ENCODE data around the gene GMFB. TPM values are rescaled to one million over a fixed set of nuclear protein-coding genes. Genes with fewer than 3 reads are reported as not detected.
"Not testable (repeated sequence)": the region's sequence is repeated elsewhere in the genome, so short reads cannot be mapped to it uniquely, and the experiment has no call there.

Gene GMFB
- total RNA-seq, 3 donors from 2014 or later = 55.7 to 74.4 (median 57.5) TPM

DNA sequence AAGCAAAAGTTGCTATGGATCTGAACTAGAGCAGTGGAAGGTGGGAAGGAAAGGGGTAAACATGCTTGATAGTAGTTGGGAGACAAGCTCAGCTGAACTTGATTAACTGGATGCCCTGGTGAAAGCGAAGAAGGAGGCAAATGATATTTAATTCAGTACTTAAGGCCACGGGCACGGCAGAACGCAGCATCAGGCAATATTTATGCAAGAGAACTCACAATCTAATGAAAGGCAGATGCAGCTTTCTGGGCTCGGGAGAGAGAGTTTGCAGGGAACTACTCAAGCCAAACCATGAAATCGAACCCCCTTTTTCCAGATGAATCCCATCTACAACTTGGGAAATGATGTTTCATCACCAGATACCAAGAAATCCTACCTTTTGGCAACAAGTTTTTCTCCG is 44.1 kb downstream of the GMFB start:
- TF ChIP-seq, protein P1, sequence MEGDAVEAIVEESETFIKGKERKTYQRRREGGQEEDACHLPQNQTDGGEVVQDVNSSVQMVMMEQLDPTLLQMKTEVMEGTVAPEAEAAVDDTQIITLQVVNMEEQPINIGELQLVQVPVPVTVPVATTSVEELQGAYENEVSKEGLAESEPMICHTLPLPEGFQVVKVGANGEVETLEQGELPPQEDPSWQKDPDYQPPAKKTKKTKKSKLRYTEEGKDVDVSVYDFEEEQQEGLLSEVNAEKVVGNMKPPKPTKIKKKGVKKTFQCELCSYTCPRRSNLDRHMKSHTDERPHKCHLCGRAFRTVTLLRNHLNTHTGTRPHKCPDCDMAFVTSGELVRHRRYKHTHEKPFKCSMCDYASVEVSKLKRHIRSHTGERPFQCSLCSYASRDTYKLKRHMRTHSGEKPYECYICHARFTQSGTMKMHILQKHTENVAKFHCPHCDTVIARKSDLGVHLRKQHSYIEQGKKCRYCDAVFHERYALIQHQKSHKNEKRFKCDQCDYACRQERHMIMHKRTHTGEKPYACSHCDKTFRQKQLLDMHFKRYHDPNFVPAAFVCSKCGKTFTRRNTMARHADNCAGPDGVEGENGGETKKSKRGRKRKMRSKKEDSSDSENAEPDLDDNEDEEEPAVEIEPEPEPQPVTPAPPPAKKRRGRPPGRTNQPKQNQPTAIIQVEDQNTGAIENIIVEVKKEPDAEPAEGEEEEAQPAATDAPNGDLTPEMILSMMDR (IDR thresholded peaks at IDR 0.05) = no peak
- no peak overlapping the region for H3K4me3 ChIP-seq
- no peak for ATAC-seq
- intact Hi-C loops (cut with DNase I, micrococcal nuclease) = no loop called here
- H3K9me3 ChIP-seq = no peaks in the 10 kb centered on the region
- peaks cover 21% of the 10 kb centered on the region for H3K4me1 ChIP-seq (ENCODE audit: low read depth)
- no peaks in the 10 kb centered on the region for H3K36me3 ChIP-seq (ENCODE audit: low read depth)
- no peak for DNase-seq

DNA sequence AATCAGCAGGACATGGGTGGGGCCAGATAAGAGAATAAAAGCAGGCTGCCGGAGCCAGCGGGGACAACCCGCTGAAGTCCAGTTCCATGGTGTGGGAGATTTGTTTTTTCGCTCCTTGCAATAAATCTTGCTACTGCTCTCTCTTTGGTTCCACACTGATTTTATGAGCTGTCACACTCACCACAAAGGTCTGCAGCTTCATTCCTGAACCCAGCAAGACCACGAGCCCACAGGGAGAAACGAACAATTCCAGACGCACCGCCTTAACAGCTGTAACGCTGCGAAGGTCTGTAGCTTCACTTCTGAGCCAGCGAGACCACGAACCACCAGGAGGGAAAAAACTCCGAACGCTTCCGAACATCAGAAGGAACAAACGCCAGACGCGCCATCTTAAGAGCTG is 44.8 kb downstream of the GMFB start:
- peaks cover 21% of the 10 kb centered on the region for H3K4me1 ChIP-seq (ENCODE audit: low read depth)
- H3K4me3 ChIP-seq = no peak overlapping the region
- TF ChIP-seq, protein P1 (IDR thresholded peaks at IDR 0.05) = no peak
- ATAC-seq = no peak
- no peak for DNase-seq
- H3K9me3 ChIP-seq = no peaks in the 10 kb centered on the region
- H3K36me3 ChIP-seq (ENCODE audit: low read depth) = no peaks in the 10 kb centered on the region
- intact Hi-C loops (cut with DNase I, micrococcal nuclease) = no loop called here

DNA sequence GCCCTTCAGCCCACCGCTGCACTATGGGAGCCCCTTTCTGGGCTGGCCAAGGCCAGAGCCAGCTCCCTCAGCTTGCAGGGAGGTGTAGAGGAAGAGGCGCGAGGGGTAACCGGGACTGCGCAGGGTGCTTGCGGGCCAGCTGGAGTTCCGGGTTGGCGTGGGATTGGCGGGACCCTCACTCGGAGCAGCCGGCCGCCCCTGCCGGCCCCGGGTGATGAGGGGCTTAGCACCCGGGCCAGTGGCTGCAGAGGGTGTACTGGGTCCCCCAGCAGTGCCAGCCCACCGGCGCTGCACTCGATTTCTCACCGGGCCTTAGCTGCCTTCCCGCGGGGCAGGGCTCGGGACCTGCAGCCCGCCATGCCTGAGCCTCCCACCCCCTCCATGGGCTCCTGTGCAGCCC is 45.8 kb downstream of the GMFB start:
- intact Hi-C loops (cut with DNase I, micrococcal nuclease); DNase-seq; ATAC-seq; H3K9me3 ChIP-seq; H3K4me3 ChIP-seq; H3K36me3 ChIP-seq (ENCODE audit: low read depth): not testable (repeated sequence)
- peaks cover 21% of the 10 kb centered on the region for H3K4me1 ChIP-seq (ENCODE audit: low read depth)

DNA sequence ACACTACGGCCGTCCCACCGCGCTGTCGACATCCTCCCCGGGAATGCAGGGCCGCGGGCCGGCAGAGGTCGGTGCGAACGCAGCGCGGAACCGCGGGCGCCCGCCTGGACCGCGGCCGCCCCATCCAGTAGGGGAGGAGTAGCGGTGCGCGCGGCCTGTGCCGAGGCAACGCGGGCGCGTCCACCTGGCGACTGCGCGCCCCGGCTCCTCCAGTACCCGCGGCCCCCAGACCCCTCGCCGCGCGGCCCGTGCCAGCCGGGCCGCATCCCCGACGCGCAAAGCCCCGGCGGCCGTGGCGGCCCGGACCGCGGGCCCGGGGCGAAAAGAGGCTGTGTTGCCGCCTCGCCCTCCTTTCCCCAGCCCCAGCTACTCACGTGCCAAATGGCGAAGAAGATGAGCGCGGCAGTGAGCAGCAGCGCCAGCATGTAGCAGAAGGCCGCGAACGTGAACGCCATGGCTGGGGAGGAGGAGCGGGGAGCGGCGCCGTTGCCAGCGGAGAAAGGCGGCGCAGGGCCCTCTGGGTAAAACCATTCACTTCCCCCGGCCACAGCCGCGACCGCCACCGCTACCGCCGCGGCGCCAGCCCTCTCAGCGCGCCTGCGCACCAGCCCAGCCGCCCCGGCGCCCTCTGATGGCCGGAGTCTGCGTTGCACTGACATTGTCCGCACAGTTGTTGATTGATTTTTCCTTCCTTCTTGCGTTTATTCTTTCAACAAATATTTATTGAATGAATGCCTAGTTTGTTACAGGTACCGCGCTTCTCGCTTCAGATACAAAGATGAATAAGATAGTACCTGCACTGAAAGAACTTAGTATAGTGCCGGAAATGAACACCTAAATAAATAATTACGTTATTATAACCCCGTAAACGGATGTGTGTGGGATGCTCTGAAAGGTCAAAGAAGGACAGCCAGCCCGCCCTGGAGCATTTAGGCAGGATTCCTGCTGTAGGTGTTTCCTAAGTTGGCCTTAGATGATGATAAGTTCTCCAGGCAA is 47.6 kb downstream of the GMFB start, which contains the start of gene CNIH1:
CNIH1 (minus strand) TSS at position 502 of the 996 bp plus-strand sequence; CDS start at position 455, 47 bp downstream.
- Histone ChIP-seq H3K4me3 (peak within 1 kb of the TSS; percentile 59), H3K36me3 (ENCODE audit: low read depth) (no peaks in the 10 kb centered on the region), H3K9me3 (no peaks in the 10 kb centered on the region), H3K4me1 (ENCODE audit: low read depth) (peaks cover 14% of the 10 kb centered on the region)
- TF ChIP-seq, protein P1 (IDR thresholded peaks at IDR 0.05) = peak; percentile 97
- intact Hi-C loops (cut with DNase I, micrococcal nuclease) = no loop called here
- ATAC-seq = peak; percentile 99
- DNase-seq = peak; percentile 94 to 97 (median 94)

DNA sequence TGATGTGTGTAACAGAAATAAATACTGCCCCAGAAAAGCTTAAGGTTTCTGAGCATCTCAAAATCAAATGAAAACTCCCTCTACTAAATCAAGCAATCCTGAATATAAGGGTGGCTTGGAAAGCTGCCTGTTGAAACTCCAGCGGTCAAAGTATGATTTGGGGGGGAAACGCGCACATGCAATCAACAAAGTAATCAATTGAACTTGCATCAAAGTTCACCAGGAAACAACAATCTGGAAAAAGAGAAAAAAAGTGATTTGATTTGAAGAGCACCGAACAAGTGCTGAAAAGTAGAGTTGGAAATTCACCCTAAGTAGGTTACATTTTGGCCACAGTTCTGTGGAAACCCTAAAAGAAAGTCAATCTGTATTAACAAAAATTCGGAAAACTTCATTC is 48.3 kb downstream of the GMFB start:
- H3K4me3 ChIP-seq = peak overlapping the region; percentile 59
- no peak for ATAC-seq
- H3K4me1 ChIP-seq (ENCODE audit: low read depth) = peaks cover 14% of the 10 kb centered on the region
- DNase-seq = no peak
- no peaks in the 10 kb centered on the region for H3K36me3 ChIP-seq (ENCODE audit: low read depth)
- intact Hi-C loops (cut with DNase I, micrococcal nuclease) = no loop called here
- TF ChIP-seq, protein P1 (IDR thresholded peaks at IDR 0.05) = no peak
- no peaks in the 10 kb centered on the region for H3K9me3 ChIP-seq

DNA sequence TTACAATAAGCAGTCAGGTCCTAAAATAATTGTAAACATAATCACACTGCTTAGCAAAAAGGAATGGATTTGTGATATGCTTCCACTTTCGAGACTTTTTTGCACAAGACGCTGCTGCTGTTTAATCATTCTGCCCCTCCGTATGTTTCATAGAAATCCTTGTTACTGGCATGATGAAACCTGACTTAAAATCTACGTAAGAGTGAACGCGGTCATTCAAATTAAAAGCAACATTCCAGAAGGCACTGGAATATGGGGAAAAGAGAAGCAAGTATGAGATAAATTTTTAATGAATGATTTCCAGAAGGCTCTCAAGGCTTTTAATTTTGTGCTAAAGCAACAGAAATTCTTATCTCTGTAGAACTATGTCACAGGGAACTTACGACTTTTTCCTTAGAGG is 48.7 kb downstream of the GMFB start:
- no peak for DNase-seq
- no peak for ATAC-seq
- intact Hi-C loops (cut with DNase I, micrococcal nuclease) = no loop called here
- H3K9me3 ChIP-seq = no peaks in the 10 kb centered on the region
- H3K36me3 ChIP-seq (ENCODE audit: low read depth) = no peaks in the 10 kb centered on the region
- H3K4me1 ChIP-seq (ENCODE audit: low read depth) = peaks cover 14% of the 10 kb centered on the region
- no peak overlapping the region for H3K4me3 ChIP-seq
- TF ChIP-seq, protein P1 (IDR thresholded peaks at IDR 0.05) = no peak
